ENCODE measurements around the gene SQSTM1. TPM values are rescaled to one million over a fixed set of nuclear protein-coding genes. Genes with fewer than 3 reads are reported as not detected.
"Not testable (repeated sequence)": the region's sequence is repeated elsewhere in the genome, so short reads cannot be mapped to it uniquely, and the experiment has no call there.

The SQSTM1 gene
- total and polyA plus RNA-seq, 4 donors = 127 to 330 (median 256) TPM

- H3K9ac ChIP-seq (ENCODE audit: low read depth in 1 of 2, low read length in 2 of 2) = no peak overlapping the region
- H3K36me3 ChIP-seq (ENCODE audit: control insufficient read depth in 4 of 4, insufficient read depth in 3 of 4, low read depth in 1 of 4, low read length in 3 of 4) = peaks cover 29 to 66% (median 60%) of the 10 kb centered on the region in 4 donors
- H3K4me1 ChIP-seq (ENCODE audit: control insufficient read depth in 4 of 4, insufficient read depth in 4 of 4, low read length in 3 of 4) = peaks cover 3 to 46% (median 34%) of the 10 kb centered on the region in 4 donors
- TF ChIP-seq, protein P1, sequence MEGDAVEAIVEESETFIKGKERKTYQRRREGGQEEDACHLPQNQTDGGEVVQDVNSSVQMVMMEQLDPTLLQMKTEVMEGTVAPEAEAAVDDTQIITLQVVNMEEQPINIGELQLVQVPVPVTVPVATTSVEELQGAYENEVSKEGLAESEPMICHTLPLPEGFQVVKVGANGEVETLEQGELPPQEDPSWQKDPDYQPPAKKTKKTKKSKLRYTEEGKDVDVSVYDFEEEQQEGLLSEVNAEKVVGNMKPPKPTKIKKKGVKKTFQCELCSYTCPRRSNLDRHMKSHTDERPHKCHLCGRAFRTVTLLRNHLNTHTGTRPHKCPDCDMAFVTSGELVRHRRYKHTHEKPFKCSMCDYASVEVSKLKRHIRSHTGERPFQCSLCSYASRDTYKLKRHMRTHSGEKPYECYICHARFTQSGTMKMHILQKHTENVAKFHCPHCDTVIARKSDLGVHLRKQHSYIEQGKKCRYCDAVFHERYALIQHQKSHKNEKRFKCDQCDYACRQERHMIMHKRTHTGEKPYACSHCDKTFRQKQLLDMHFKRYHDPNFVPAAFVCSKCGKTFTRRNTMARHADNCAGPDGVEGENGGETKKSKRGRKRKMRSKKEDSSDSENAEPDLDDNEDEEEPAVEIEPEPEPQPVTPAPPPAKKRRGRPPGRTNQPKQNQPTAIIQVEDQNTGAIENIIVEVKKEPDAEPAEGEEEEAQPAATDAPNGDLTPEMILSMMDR (IDR thresholded peaks at IDR 0.05; ENCODE audit: low read depth, low read length, missing input control) = no peak
- TF ChIP-seq FOXA2 (IDR thresholded peaks at IDR 0.05) (no peak), YY1 (IDR thresholded peaks at IDR 0.05) (no peak), RAD21 (IDR thresholded peaks at IDR 0.05) (no peak)
- no peak for DNase-seq (ENCODE audit: low spot score)
- H3K27me3 ChIP-seq (ENCODE audit: control insufficient read depth in 4 of 4, insufficient read depth in 4 of 4, low read length in 3 of 4) = no peaks in the 10 kb centered on the region
- H3K9me3 ChIP-seq (ENCODE audit: control insufficient read depth in 4 of 4, low read length in 3 of 4) = no peaks in the 10 kb centered on the region
- H3K27ac ChIP-seq (ENCODE audit: low read depth in 1 of 2, low read length in 2 of 2) = no peak overlapping the region
- no peak overlapping the region for H3K4me3 ChIP-seq (ENCODE audit: low read depth in 1 of 3, low read length in 3 of 3)
- 98% methylated on average over 3 of the region's 3 CpGs for WGBS
Observed at GRCh38 chr5:179833709-179834070, 13.0 kb downstream of the SQSTM1 start.

GRCh38 chr5:179834120-179834519 lies 13.4 kb downstream of the SQSTM1 start:
- no peak for DNase-seq (ENCODE audit: low spot score)
- no peak for TF ChIP-seq RXRA (IDR thresholded peaks at IDR 0.05)
- H3K4me1 ChIP-seq (ENCODE audit: control insufficient read depth in 4 of 4, insufficient read depth in 4 of 4, low read length in 3 of 4) = peaks cover 3 to 42% (median 32%) of the 10 kb centered on the region in 4 donors
- peaks cover 26 to 62% (median 55%) of the 10 kb centered on the region in 4 donors for H3K36me3 ChIP-seq (ENCODE audit: control insufficient read depth in 4 of 4, insufficient read depth in 3 of 4, low read depth in 1 of 4, low read length in 3 of 4)
- no peak overlapping the region for H3K9ac ChIP-seq (ENCODE audit: low read depth in 1 of 2, low read length in 2 of 2)
- no peak overlapping the region for H3K27ac ChIP-seq (ENCODE audit: low read depth in 1 of 2, low read length in 2 of 2)
- no peak overlapping the region for H3K4me3 ChIP-seq (ENCODE audit: low read depth in 1 of 3, low read length in 3 of 3)
- 62% methylated on average over 8 of the region's 8 CpGs for WGBS
- no peaks in the 10 kb centered on the region for H3K27me3 ChIP-seq (ENCODE audit: control insufficient read depth in 4 of 4, insufficient read depth in 4 of 4, low read length in 3 of 4)
- no peaks in the 10 kb centered on the region for H3K9me3 ChIP-seq (ENCODE audit: control insufficient read depth in 4 of 4, low read length in 3 of 4)

DNA sequence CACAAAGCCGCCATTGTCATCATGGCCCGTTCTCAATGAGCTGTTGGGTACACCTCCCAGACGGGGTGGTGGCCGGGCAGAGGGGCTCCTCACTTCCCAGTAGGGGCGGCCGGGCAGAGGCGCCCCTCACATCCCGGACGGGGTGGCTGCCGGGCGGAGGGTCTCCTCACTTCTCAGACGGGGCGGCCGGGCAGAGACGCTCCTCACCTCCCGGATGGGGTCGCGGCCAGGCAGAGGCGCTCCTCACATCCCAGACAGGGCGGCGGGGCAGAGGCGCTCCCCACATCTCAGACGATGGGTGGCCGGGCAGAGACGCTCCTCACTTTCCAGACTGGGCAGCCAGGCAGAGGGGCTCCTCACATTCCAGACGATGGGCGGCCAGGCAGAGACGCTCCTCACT lies 14.2 kb downstream of the SQSTM1 start:
- H3K4me3 ChIP-seq (ENCODE audit: low read depth in 1 of 3, low read length in 3 of 3); H3K27me3 ChIP-seq (ENCODE audit: control insufficient read depth in 4 of 4, insufficient read depth in 4 of 4, low read length in 3 of 4); H3K9ac ChIP-seq (ENCODE audit: low read depth in 1 of 2, low read length in 2 of 2); H3K27ac ChIP-seq (ENCODE audit: low read depth in 1 of 2, low read length in 2 of 2); H3K9me3 ChIP-seq (ENCODE audit: control insufficient read depth in 4 of 4, low read length in 3 of 4); DNase-seq (ENCODE audit: low spot score): not testable (repeated sequence)
- peaks cover 5 to 47% (median 35%) of the 10 kb centered on the region in 4 donors for H3K4me1 ChIP-seq (ENCODE audit: control insufficient read depth in 4 of 4, insufficient read depth in 4 of 4, low read length in 3 of 4)
- peaks cover 22 to 59% (median 51%) of the 10 kb centered on the region in 4 donors for H3K36me3 ChIP-seq (ENCODE audit: control insufficient read depth in 4 of 4, insufficient read depth in 3 of 4, low read depth in 1 of 4, low read length in 3 of 4)
- 91% methylated on average over 20 of the region's 28 CpGs for WGBS

- no peak for DNase-seq (ENCODE audit: low spot score)
- 86% methylated on average over 19 of the region's 19 CpGs for WGBS
- Histone ChIP-seq H3K27me3 (ENCODE audit: control insufficient read depth in 4 of 4, insufficient read depth in 4 of 4, low read length in 3 of 4) (no peaks in the 10 kb centered on the region), H3K27ac (ENCODE audit: low read depth in 1 of 2, low read length in 2 of 2) (peak overlapping the region; percentile 32 to 75), H3K9me3 (ENCODE audit: control insufficient read depth in 4 of 4, low read length in 3 of 4) (no peaks in the 10 kb centered on the region), H3K9ac (ENCODE audit: low read depth in 1 of 2, low read length in 2 of 2) (no peak overlapping the region), H3K36me3 (ENCODE audit: control insufficient read depth in 4 of 4, insufficient read depth in 3 of 4, low read depth in 1 of 4, low read length in 3 of 4) (peaks cover 22 to 52% (median 44%) of the 10 kb centered on the region in 4 donors), H3K4me1 (ENCODE audit: control insufficient read depth in 4 of 4, insufficient read depth in 4 of 4, low read length in 3 of 4) (peaks cover 5 to 48% (median 32%) of the 10 kb centered on the region in 4 donors), H3K4me3 (ENCODE audit: low read depth in 1 of 3, low read length in 3 of 3) (no peak overlapping the region)
- TF ChIP-seq RXRA (IDR thresholded peaks at IDR 0.05) (peak; percentile 6 to 11), JUND (IDR thresholded peaks at IDR 0.05) (peak; percentile 66 to 80), NR2F2 (IDR thresholded peaks at IDR 0.05) (no peak)
Observed at GRCh38 chr5:179836225-179837019, 15.7 kb downstream of the SQSTM1 start.

All from liver (tissue), 9 donors.